Caco-2 (cell line): ENCODE results near the gene CYP46A1. TPM values are rescaled to one million over a fixed set of nuclear protein-coding genes. Genes with fewer than 3 reads are reported as not detected.
A peak's percentile ranks its signal among the peaks of the same experiment; 100 is the strongest.

Experiments
- BruUV-seq: library from RNA; stranded (reverse); fragments of 400-500 nt; replicated peaks from 2 replicates; lab custom pipeline; 2021; lab: Mats Ljungman, UMichigan
- CTCF ChIA-PET: fragments of 300-600 bp; sonication (Branson Sonifier 250); formaldehyde crosslinking; loops from one replicate; lab custom pipeline; 2022; ENCODE audit warnings: antibody characterized with exemption; lab: Charles Lee
- POLR2A ChIA-PET: fragments of 300-600 bp; sonication (Branson Sonifier 250); formaldehyde crosslinking; loops from one replicate; lab custom pipeline; 2022; ENCODE audit warnings: antibody characterized with exemption; lab: Charles Lee
- DNase-seq, 2 experiments: peaks; one replicate each; pipeline versions ENCODE4 v3.0.0 to v3.0.0-alpha.2; 2020 to 2022
- H3K27me3 ChIP-seq: replicated peaks from 2 replicates; pipeline ENCODE4 v1.6.0; 2011; ENCODE audit warnings: low read length; ENCODE audit not compliant: control insufficient read depth, insufficient read depth
- H3K36me3 ChIP-seq: 2 replicates; pipeline ENCODE4 v1.5.1; 2011; ENCODE audit warnings: low read length; ENCODE audit not compliant: control insufficient read depth, insufficient read depth
- H3K4me1 ChIP-seq: fragments of 250-450 bp; sonication (Bioruptor Pico); 2 replicates; pipeline ENCODE4 v1.5.1; 2020; ENCODE audit warnings: mild to moderate bottlenecking
- H3K4me3 ChIP-seq: 2 replicates; pipeline ENCODE4 v1.5.1; 2011; ENCODE audit warnings: low read depth, mild to moderate bottlenecking, control low read depth, low read length
- H3K9me3 ChIP-seq: fragments of 250-450 bp; sonication (Bioruptor Pico); 2 replicates; pipeline ENCODE4 v1.5.1; 2020; ENCODE audit warnings: mild to moderate bottlenecking, moderate library complexity
- H3K27ac Mint-ChIP-seq: one replicate; pipeline ENCODE4 v1.8.0; 2022; ENCODE audit warnings: mixed read lengths; ENCODE audit not compliant: unreplicated experiment
- H3K27me3 Mint-ChIP-seq: one replicate; pipeline ENCODE4 v1.8.0; 2022; ENCODE audit warnings: mixed read lengths; ENCODE audit not compliant: insufficient read depth, unreplicated experiment
- H3K36me3 Mint-ChIP-seq: one replicate; pipeline ENCODE4 v1.8.0; 2022; ENCODE audit warnings: mild to moderate bottlenecking, mixed read lengths; ENCODE audit not compliant: insufficient read depth, unreplicated experiment
- H3K4me1 Mint-ChIP-seq: one replicate; pipeline ENCODE4 v1.8.0; 2022; ENCODE audit warnings: low read depth, mixed read lengths; ENCODE audit not compliant: unreplicated experiment
- H3K4me3 Mint-ChIP-seq: one replicate; pipeline ENCODE4 v1.8.0; 2022; ENCODE audit warnings: mild to moderate bottlenecking, moderate library complexity, mixed read lengths; ENCODE audit not compliant: unreplicated experiment
- H3K9me3 Mint-ChIP-seq: one replicate; pipeline ENCODE4 v1.8.0; 2022; ENCODE audit warnings: mixed read lengths; ENCODE audit not compliant: unreplicated experiment
- CTCF ChIP-seq, 2 experiments: fragments of 200-600 bp in 1 of 2; IDR thresholded peaks; 1 replicate in 1 of 2; 2 replicates in 1 of 2; pipeline versions ENCODE4 v1.5.1 to v1.8.0; 2011 to 2022; ENCODE audit warnings: antibody characterized with exemption in 1 of 2, control low read depth in 1 of 2, inconsistent platforms in 1 of 2, low read depth in 1 of 2, low read length in 1 of 2, mild to moderate bottlenecking in 1 of 2, moderate library complexity in 1 of 2; ENCODE audit not compliant: insufficient read depth in 1 of 2, severe bottlenecking in 1 of 2, unreplicated experiment in 1 of 2
- intact Hi-C: fragments of 100-400 bp; cut with micrococcal nuclease; formaldehyde crosslinking; loops from one replicate; pipeline ENCODE4 v1.10.0; 2022; ENCODE audit not compliant: unreplicated experiment
- total RNA-seq: library from RNA; stranded (reverse); gene quantifications from 2 replicates; pipeline ENCODE4 v1.2.3, GENCODE V29; 2022

The CYP46A1 gene
- total RNA-seq, 1 experiment from 2014 or later = 0.09 TPM

- ChIA-PET CTCF (no interaction called here), POLR2A (no interaction called here)
Observed at GRCh38 chr14:99685151-99685591, 1.1 kb downstream of the CYP46A1 start.

GRCh38 chr14:99685596-99685995, 1.5 kb downstream of the CYP46A1 start:
- intact Hi-C loops = no loop called here
- no TSS peak for BruUV-seq
- peaks cover 7% of the 10 kb centered on the region for H3K4me1 Mint-ChIP-seq
- H3K4me1 ChIP-seq = peaks cover 9% of the 10 kb centered on the region; the same call in 1 of the 2 replicates
- no peaks in the 10 kb centered on the region for H3K9me3 Mint-ChIP-seq
- H3K36me3 ChIP-seq = no peaks in the 10 kb centered on the region
- TF ChIP-seq CTCF (IDR thresholded peaks at IDR 0.05; ENCODE audit: insufficient read depth in 1 of 2, low read depth in 1 of 2, low read length in 1 of 2, severe bottlenecking in 1 of 2, unreplicated experiment in 1 of 2) = no peak
- H3K36me3 Mint-ChIP-seq = peaks cover 13% of the 10 kb centered on the region
- H3K27me3 Mint-ChIP-seq = peaks cover 33% of the 10 kb centered on the region
- H3K27me3 ChIP-seq = no peaks in the 10 kb centered on the region
- no peak overlapping the region for H3K4me3 ChIP-seq
- CTCF ChIA-PET = no interaction called here
- peak overlapping the region; percentile 50 for H3K4me3 Mint-ChIP-seq
- H3K9me3 ChIP-seq = no peaks in the 10 kb centered on the region
- no peak overlapping the region for H3K27ac Mint-ChIP-seq
- POLR2A ChIA-PET = no interaction called here
- no peak for DNase-seq

More at GRCh38 chr14:99685151-99685591, 1.1 kb downstream of the CYP46A1 start:
- Histone ChIP-seq H3K4me1 (peaks cover 9% of the 10 kb centered on the region; the same call in 1 of the 2 replicates), H3K4me3 (no peak overlapping the region), H3K27me3 (no peaks in the 10 kb centered on the region), H3K36me3 (no peaks in the 10 kb centered on the region), H3K9me3 (no peaks in the 10 kb centered on the region)
- no peak for TF ChIP-seq CTCF (IDR thresholded peaks at IDR 0.05; ENCODE audit: insufficient read depth in 1 of 2, low read depth in 1 of 2, low read length in 1 of 2, severe bottlenecking in 1 of 2, unreplicated experiment in 1 of 2)
- BruUV-seq = no TSS peak
- H3K4me3 Mint-ChIP-seq = peak overlapping the region; percentile 50
- DNase-seq = no peak
- peaks cover 31% of the 10 kb centered on the region for H3K27me3 Mint-ChIP-seq
- H3K27ac Mint-ChIP-seq = no peak overlapping the region
- intact Hi-C loops = no loop called here
- H3K4me1 Mint-ChIP-seq = peaks cover 7% of the 10 kb centered on the region
- H3K36me3 Mint-ChIP-seq = peaks cover 13% of the 10 kb centered on the region
- H3K9me3 Mint-ChIP-seq = no peaks in the 10 kb centered on the region

GRCh38 chr14:99686557-99687283, 2.6 kb downstream of the CYP46A1 start:
- Histone ChIP-seq H3K4me3 (no peak overlapping the region), H3K9me3 (no peaks in the 10 kb centered on the region), H3K4me1 (peaks cover 9% of the 10 kb centered on the region; the same call in 1 of the 2 replicates), H3K36me3 (no peaks in the 10 kb centered on the region), H3K27me3 (no peaks in the 10 kb centered on the region)
- Mint-ChIP-seq H3K4me1 (peaks cover 7% of the 10 kb centered on the region), H3K36me3 (peaks cover 13% of the 10 kb centered on the region), H3K27me3 (peaks cover 33% of the 10 kb centered on the region), H3K27ac (no peak overlapping the region), H3K4me3 (no peak overlapping the region), H3K9me3 (no peaks in the 10 kb centered on the region)
- TF ChIP-seq CTCF (IDR thresholded peaks at IDR 0.05; ENCODE audit: insufficient read depth in 1 of 2, low read depth in 1 of 2, low read length in 1 of 2, severe bottlenecking in 1 of 2, unreplicated experiment in 1 of 2) = no peak
- CTCF ChIA-PET = interaction anchor here (1.6 kb wide), 1 partner anchor 164 kb away, joined by 4 read pairs; no protein-coding TSS in a partner anchor
- POLR2A ChIA-PET = no interaction called here
- intact Hi-C loops = no loop called here
- BruUV-seq = no TSS peak
- no peak for DNase-seq
